Uterus (tissue), 4 donors: ENCODE measurements around the gene SRCIN1. TPM values are rescaled to one million over a fixed set of nuclear protein-coding genes. Genes with fewer than 3 reads are reported as not detected.
A peak's percentile ranks its signal among the peaks of the same experiment; 100 is the strongest.

ENCODE experiments used
- DNase-seq, 2 donors: peaks; one replicate each; pipeline ENCODE4 v3.0.0-alpha.2; 2019 to 2020
- H3K27ac ChIP-seq, 2 donors: fragments of 200-600 bp; sonication (generic); 1 replicate in 1 of 2; 2 replicates in 1 of 2; pipeline ENCODE4 v1.5.1; 2016 to 2018
- H3K27me3 ChIP-seq, 2 donors: fragments of 200-600 bp; sonication (generic); one replicate each; pipeline ENCODE4 v1.5.1; 2018 to 2019; ENCODE audit warnings: control low read depth in 1 of 2
- H3K36me3 ChIP-seq, 2 donors: fragments of 200-600 bp; sonication (generic); one replicate each; pipeline ENCODE4 v1.5.1; 2019; ENCODE audit warnings: control low read depth in 1 of 2
- H3K4me1 ChIP-seq, 2 donors: fragments of 200-600 bp; sonication (generic); one replicate each; pipeline ENCODE4 v1.5.1; 2018 to 2019; ENCODE audit warnings: control low read depth in 1 of 2
- H3K4me3 ChIP-seq, 2 donors: fragments of 200-600 bp; sonication (generic); 1 replicate in 1 of 2; 2 replicates in 1 of 2; pipeline ENCODE4 v1.5.1; 2018 to 2019; ENCODE audit warnings: mild to moderate bottlenecking in 1 of 2
- H3K9me3 ChIP-seq, 2 donors: fragments of 200-600 bp; sonication (generic); one replicate each; pipeline ENCODE4 v1.5.1; 2019; ENCODE audit warnings: control low read depth in 1 of 2
- CTCF ChIP-seq, 4 experiments: fragments of 200-600 bp in 2 of 4; fragments of 450-650 bp in 2 of 4; sonication (generic) in 2 of 4; IDR thresholded peaks; one replicate each; pipeline ENCODE4 v1.5.1; 2016 to 2019; ENCODE audit warnings: antibody characterized with exemption in 4 of 4, mild to moderate bottlenecking in 2 of 4, moderate library complexity in 1 of 4
- POLR2A ChIP-seq, 2 donors: fragments of 450-650 bp; IDR thresholded peaks; one replicate each; pipeline ENCODE4 v1.6.1; 2016; ENCODE audit warnings: antibody characterized with exemption in 2 of 2, mild to moderate bottlenecking in 1 of 2, moderate library complexity in 1 of 2
- intact Hi-C: fragments of 100-400 bp; cut with DNase I; formaldehyde crosslinking; loops from one replicate; pipeline ENCODE4 v1.15.1; 2023; ENCODE audit warnings: low total_unique reads
- total RNA-seq, 4 donors: library from RNA; depleted of rRNA in 3 of 4; stranded (reverse); fragments of >200 nt in 3 of 4; gene quantifications; one replicate each; pipeline versions ENCODE4 v1.1.0 to v1.2.4, GENCODE V29; 2014 to 2023
- donor health status: DM: yes; HTN: yes; CAD: no.

SRCIN1 gene
- total RNA-seq, 4 donors from 2014 or later, result 3.4 to 6.6 TPM; not detected in 2

GRCh38 chr17:38609280-38610031, 3.7 kb upstream of the SRCIN1 start:
- intact Hi-C loops, result no loop called here

GRCh38 chr17:38608648-38609047, 2.9 kb upstream of the SRCIN1 start:
- no peaks in the 10 kb centered on the region for H3K36me3 ChIP-seq
- H3K4me3 ChIP-seq, result no peak overlapping the region
- no peak overlapping the region for H3K27ac ChIP-seq
- peaks cover 0 to 14% of the 10 kb centered on the region in 2 donors for H3K27me3 ChIP-seq
- no peak for DNase-seq
- intact Hi-C loops, result no loop called here
- TF ChIP-seq CTCF (IDR thresholded peaks at IDR 0.05) (no peak), POLR2A (IDR thresholded peaks at IDR 0.05) (no peak)
- H3K9me3 ChIP-seq, result peaks cover 0 to 5% of the 10 kb centered on the region in 2 donors
- peaks cover 0 to 7% of the 10 kb centered on the region in 2 donors for H3K4me1 ChIP-seq

More at GRCh38 chr17:38609280-38610031, 3.7 kb upstream of the SRCIN1 start:
- Histone ChIP-seq H3K27ac (no peak overlapping the region), H3K4me1 (peaks cover 0 to 7% of the 10 kb centered on the region in 2 donors), H3K9me3 (peaks cover 0 to 5% of the 10 kb centered on the region in 2 donors), H3K4me3 (no peak overlapping the region), H3K36me3 (no peaks in the 10 kb centered on the region), H3K27me3 (peaks cover 0 to 14% of the 10 kb centered on the region in 2 donors)
- no peak for DNase-seq
- no peak for TF ChIP-seq CTCF (IDR thresholded peaks at IDR 0.05)
- TF ChIP-seq POLR2A (IDR thresholded peaks at IDR 0.05), result no peak

GRCh38 chr17:38606646-38607611, 1.2 kb upstream of the SRCIN1 start:
- Histone ChIP-seq H3K27ac (no peak overlapping the region), H3K4me1 (peaks cover 0 to 15% of the 10 kb centered on the region in 2 donors), H3K36me3 (no peaks in the 10 kb centered on the region), H3K4me3 (peak overlapping the region in 1 of 2 donors; percentile 36), H3K27me3 (peaks cover 0 to 14% of the 10 kb centered on the region in 2 donors), H3K9me3 (peaks cover 0 to 2% of the 10 kb centered on the region in 2 donors)
- no peak for DNase-seq
- TF ChIP-seq POLR2A (IDR thresholded peaks at IDR 0.05), result no peak
- TF ChIP-seq CTCF (IDR thresholded peaks at IDR 0.05), result no peak
- intact Hi-C loops, result no loop called here

- no peak for DNase-seq
- no peaks in the 10 kb centered on the region for H3K9me3 ChIP-seq
- no peak overlapping the region for H3K27ac ChIP-seq
- peak overlapping the region in 1 of 2 donors; percentile 34 for H3K4me3 ChIP-seq
- peaks cover 0 to 14% of the 10 kb centered on the region in 2 donors for H3K27me3 ChIP-seq
- intact Hi-C loops, result no loop called here
- H3K36me3 ChIP-seq, result no peaks in the 10 kb centered on the region
- TF ChIP-seq CTCF (IDR thresholded peaks at IDR 0.05), result no peak
- TF ChIP-seq POLR2A (IDR thresholded peaks at IDR 0.05), result no peak
- H3K4me1 ChIP-seq, result peaks cover 0 to 18% of the 10 kb centered on the region in 2 donors
These were observed 326 bp downstream of the SRCIN1 start for GRCh38 chr17:38605411-38605840.
